OCI-LY1 (cell line): ENCODE results near the gene PKMYT1.

Experiments
- EZH2 ChIP-seq: fragments of 200-600 bp; sonication (generic), shearing (Covaris generic); IDR thresholded peaks from 2 replicates; pipeline ENCODE4 v1.8.0; 2017; ENCODE audit warnings: borderline replicate concordance, mixed run types, mild to moderate bottlenecking, antibody characterized with exemption, low read length, moderate library complexity, mixed read lengths
- TF ChIP-seq, protein P1 (sequence below): fragments of 200-600 bp; sonication (generic), shearing (Covaris generic); IDR thresholded peaks from 2 replicates; pipeline ENCODE4 v1.5.1; 2017; ENCODE audit warnings: mild to moderate bottlenecking, antibody characterized with exemption, low read length, moderate library complexity, mixed read lengths

DNA sequence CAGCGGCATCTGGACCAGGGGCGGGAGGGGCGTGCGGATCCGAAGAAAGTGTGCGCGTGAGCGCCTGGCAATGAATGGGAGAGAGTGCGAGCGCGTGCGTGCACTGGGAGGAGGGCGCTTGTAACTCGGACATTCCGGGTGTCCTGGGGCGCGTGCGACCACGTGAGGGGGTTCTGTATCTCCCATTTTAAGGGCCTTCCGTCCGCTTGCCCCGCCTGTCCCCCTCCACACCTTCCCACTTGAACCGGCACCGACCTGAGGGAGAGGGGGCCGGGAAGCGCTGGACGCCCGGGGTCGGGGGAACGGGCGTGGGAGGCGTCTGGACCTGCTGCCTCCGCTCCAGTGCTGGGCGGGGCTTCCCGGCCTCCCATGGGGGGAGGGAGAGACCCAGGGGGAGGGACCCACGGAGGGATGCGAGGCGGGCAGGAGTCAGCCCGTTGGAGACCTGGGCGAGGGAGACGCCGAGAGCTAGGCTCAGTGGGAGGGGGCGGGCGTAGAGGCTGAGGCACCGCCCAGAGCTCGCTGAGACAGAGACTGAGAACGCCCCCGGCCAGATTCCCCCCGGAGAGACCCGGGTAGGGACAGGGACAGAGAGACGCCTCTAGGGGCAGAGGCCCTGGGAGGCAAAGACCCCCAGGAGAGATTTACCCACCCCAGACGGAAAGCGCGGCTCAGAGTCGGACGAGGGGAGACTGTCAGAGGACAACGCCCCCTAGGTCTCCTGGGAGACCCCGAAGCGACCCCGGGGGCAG is 16.3 kb downstream of the PKMYT1 start, which contains the start of gene KREMEN2:
- TF ChIP-seq, protein P1, sequence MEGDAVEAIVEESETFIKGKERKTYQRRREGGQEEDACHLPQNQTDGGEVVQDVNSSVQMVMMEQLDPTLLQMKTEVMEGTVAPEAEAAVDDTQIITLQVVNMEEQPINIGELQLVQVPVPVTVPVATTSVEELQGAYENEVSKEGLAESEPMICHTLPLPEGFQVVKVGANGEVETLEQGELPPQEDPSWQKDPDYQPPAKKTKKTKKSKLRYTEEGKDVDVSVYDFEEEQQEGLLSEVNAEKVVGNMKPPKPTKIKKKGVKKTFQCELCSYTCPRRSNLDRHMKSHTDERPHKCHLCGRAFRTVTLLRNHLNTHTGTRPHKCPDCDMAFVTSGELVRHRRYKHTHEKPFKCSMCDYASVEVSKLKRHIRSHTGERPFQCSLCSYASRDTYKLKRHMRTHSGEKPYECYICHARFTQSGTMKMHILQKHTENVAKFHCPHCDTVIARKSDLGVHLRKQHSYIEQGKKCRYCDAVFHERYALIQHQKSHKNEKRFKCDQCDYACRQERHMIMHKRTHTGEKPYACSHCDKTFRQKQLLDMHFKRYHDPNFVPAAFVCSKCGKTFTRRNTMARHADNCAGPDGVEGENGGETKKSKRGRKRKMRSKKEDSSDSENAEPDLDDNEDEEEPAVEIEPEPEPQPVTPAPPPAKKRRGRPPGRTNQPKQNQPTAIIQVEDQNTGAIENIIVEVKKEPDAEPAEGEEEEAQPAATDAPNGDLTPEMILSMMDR = peak; percentile 17; the same call in 1 of the 2 replicates
- no peak for TF ChIP-seq EZH2
